Measurements from ENCODE around the gene ADAM23. TPM values are rescaled to one million over a fixed set of nuclear protein-coding genes. Genes with fewer than 3 reads are reported as not detected.

ADAM23 gene
- total RNA-seq, 1 donor from 2014 or later, result 8.5 TPM

DNA sequence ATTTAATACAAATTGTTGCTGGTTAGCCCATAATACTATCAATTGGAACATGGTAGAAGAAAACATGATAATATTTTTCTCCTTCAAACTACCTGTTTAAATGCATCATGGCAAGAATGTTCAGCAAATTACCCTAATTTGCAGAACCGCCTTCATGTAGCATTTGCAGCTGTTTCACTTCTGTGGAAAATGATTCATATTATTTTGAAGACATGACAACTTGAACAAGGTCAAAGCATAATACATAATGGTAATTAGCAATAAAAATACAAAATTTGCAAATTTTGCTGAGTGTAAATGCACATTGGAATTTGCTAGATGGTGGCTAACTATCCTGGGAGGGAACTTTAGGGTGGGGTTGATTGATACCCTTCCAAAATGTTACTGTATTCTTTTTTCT lies 30.8 kb downstream of the ADAM23 start:
- H3K9me3 Mint-ChIP-seq, result no peaks in the 10 kb centered on the region
- peaks cover 2% of the 10 kb centered on the region for H3K27me3 Mint-ChIP-seq (ENCODE audit: low read depth)
- DNase-seq (ENCODE audit: low spot score in 2 of 2, unreplicated experiment in 2 of 2), result no peak
- H3K27ac Mint-ChIP-seq, result no peak overlapping the region
- no peaks in the 10 kb centered on the region for H3K36me3 Mint-ChIP-seq
- H3K4me1 Mint-ChIP-seq, result no peaks in the 10 kb centered on the region
- TF ChIP-seq, protein P1, sequence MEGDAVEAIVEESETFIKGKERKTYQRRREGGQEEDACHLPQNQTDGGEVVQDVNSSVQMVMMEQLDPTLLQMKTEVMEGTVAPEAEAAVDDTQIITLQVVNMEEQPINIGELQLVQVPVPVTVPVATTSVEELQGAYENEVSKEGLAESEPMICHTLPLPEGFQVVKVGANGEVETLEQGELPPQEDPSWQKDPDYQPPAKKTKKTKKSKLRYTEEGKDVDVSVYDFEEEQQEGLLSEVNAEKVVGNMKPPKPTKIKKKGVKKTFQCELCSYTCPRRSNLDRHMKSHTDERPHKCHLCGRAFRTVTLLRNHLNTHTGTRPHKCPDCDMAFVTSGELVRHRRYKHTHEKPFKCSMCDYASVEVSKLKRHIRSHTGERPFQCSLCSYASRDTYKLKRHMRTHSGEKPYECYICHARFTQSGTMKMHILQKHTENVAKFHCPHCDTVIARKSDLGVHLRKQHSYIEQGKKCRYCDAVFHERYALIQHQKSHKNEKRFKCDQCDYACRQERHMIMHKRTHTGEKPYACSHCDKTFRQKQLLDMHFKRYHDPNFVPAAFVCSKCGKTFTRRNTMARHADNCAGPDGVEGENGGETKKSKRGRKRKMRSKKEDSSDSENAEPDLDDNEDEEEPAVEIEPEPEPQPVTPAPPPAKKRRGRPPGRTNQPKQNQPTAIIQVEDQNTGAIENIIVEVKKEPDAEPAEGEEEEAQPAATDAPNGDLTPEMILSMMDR (IDR thresholded peaks at IDR 0.05; ENCODE audit: unreplicated experiment), result no peak
- H3K4me3 Mint-ChIP-seq, result no peak overlapping the region

DNA sequence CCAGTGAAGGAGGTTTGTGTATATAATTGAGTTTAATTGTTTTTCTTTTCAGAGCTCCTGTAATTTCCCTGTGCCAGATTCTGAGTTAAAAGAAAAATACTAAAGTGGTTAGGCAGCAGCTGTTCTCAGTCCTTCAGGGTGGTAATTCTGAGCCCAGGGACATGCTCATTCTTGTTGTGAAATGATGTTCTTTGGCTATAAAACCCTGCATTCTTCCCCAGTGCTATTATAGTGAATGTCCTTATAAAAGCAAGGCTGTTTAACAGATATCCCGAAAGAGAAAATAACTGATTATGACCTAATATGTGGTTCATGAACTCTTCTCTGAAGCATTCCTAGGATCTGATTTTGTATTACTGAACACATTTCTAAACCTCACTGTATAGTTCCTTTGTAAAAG lies 34.0 kb downstream of the ADAM23 start:
- Mint-ChIP-seq H3K4me1 (no peaks in the 10 kb centered on the region), H3K4me3 (no peak overlapping the region), H3K9me3 (no peaks in the 10 kb centered on the region), H3K27ac (no peak overlapping the region), H3K36me3 (no peaks in the 10 kb centered on the region), H3K27me3 (ENCODE audit: low read depth) (peaks cover 2% of the 10 kb centered on the region)
- no peak for DNase-seq (ENCODE audit: low spot score in 2 of 2, unreplicated experiment in 2 of 2)
- TF ChIP-seq, protein P1 (IDR thresholded peaks at IDR 0.05; ENCODE audit: unreplicated experiment), result no peak

DNA sequence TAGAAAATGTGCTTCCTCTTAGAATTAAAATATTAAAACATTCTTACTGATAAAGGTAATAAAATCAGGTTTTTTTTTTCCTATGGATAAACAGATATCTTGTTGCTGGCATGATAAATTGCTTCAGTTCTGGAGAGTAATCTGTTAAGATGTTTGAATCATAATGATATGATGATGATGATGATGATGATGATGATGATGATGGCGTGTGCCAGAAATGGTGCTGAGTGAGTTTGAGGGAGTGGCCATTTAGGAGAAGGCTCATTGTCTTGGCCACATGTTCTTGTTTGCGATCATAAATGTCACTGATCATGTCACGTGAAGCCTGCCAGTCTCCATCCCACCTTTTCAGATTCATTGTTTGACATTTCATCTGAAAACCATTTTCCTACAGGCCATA lies 35.0 kb downstream of the ADAM23 start:
- no peaks in the 10 kb centered on the region for H3K9me3 Mint-ChIP-seq
- DNase-seq (ENCODE audit: low spot score in 2 of 2, unreplicated experiment in 2 of 2), result no peak
- H3K27ac Mint-ChIP-seq, result no peak overlapping the region
- H3K27me3 Mint-ChIP-seq (ENCODE audit: low read depth), result no peaks in the 10 kb centered on the region
- H3K4me3 Mint-ChIP-seq, result no peak overlapping the region
- TF ChIP-seq, protein P1 (IDR thresholded peaks at IDR 0.05; ENCODE audit: unreplicated experiment), result no peak
- H3K36me3 Mint-ChIP-seq, result no peaks in the 10 kb centered on the region
- H3K4me1 Mint-ChIP-seq, result no peaks in the 10 kb centered on the region

DNA sequence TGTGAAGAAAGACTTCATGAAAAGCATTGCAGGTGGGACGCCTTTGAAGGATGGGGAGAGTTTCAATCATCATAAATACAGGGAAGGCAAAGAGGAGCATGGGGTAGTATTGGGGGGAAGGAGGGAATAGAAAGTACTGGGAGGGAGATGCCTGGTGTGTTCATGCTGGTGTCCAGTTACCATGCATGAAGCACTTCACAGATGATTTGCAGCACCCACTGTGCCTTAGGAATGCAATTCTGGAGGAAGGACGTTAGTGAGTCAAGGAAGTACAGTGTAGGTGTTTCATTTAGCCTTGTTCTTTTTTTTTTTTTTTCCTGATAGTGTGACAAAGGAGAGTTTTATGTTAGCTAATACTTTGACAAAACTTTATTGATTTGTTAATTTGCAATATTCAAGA lies 36.8 kb downstream of the ADAM23 start:
- no peaks in the 10 kb centered on the region for H3K36me3 Mint-ChIP-seq

GRCh38 chr2:206480620-206481019 lies 37.3 kb downstream of the ADAM23 start:
- no peak for DNase-seq (ENCODE audit: low spot score in 2 of 2, unreplicated experiment in 2 of 2)
- Mint-ChIP-seq H3K4me1 (no peaks in the 10 kb centered on the region), H3K27ac (no peak overlapping the region), H3K36me3 (no peaks in the 10 kb centered on the region), H3K4me3 (no peak overlapping the region), H3K27me3 (ENCODE audit: low read depth) (no peaks in the 10 kb centered on the region), H3K9me3 (peaks cover 7% of the 10 kb centered on the region)
- TF ChIP-seq, protein P1 (IDR thresholded peaks at IDR 0.05; ENCODE audit: unreplicated experiment), result no peak

More for the DNA sequence above, 36.8 kb downstream of the ADAM23 start:
- no peak for DNase-seq (ENCODE audit: low spot score in 2 of 2, unreplicated experiment in 2 of 2)
- H3K27me3 Mint-ChIP-seq (ENCODE audit: low read depth), result no peaks in the 10 kb centered on the region
- H3K9me3 Mint-ChIP-seq, result peaks cover 4% of the 10 kb centered on the region
- no peak overlapping the region for H3K27ac Mint-ChIP-seq
- no peak overlapping the region for H3K4me3 Mint-ChIP-seq
- H3K4me1 Mint-ChIP-seq, result no peaks in the 10 kb centered on the region
- TF ChIP-seq, protein P1 (IDR thresholded peaks at IDR 0.05; ENCODE audit: unreplicated experiment), result no peak

DNA sequence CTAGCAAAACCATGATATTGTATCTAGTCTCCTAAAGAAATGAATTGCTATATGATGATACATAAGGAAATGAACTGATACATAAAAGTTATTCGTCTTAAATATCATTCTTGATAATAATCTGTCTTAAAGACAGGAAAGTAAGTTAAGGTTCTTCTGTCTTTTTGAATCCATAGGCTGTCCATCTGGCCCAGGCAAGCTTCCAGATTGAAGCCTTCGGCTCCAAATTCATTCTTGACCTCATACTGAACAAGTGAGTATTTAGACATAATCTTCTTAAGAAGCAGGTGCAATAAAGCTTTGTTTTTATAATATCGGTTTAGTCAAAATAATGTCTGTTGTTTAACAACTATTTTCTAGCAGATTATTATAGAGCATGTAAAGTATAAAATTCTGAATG lies 37.7 kb downstream of the ADAM23 start:
- Mint-ChIP-seq H3K36me3 (no peaks in the 10 kb centered on the region), H3K27ac (no peak overlapping the region), H3K27me3 (ENCODE audit: low read depth) (no peaks in the 10 kb centered on the region), H3K4me3 (no peak overlapping the region), H3K4me1 (no peaks in the 10 kb centered on the region), H3K9me3 (peaks cover 7% of the 10 kb centered on the region)
- DNase-seq (ENCODE audit: low spot score in 2 of 2, unreplicated experiment in 2 of 2), result no peak
- TF ChIP-seq, protein P1 (IDR thresholded peaks at IDR 0.05; ENCODE audit: unreplicated experiment), result no peak
